HUES6 (cell line): ENCODE measurements around the gene COL10A1.

Experiments
- H3K27ac ChIP-seq: 2 replicates; pipeline ENCODE4 v1.7.0; 2013; ENCODE audit warnings: low read depth, mild to moderate bottlenecking, low read length, inconsistent platforms
- H3K27me3 ChIP-seq: 2 replicates; pipeline ENCODE4 v1.6.1; 2013; ENCODE audit warnings: low read length; ENCODE audit not compliant: control insufficient read depth, insufficient read depth
- H3K36me3 ChIP-seq: 2 replicates; pipeline ENCODE4 v1.6.1; 2013; ENCODE audit warnings: low read length; ENCODE audit not compliant: control insufficient read depth, insufficient read depth
- H3K4me1 ChIP-seq: 2 replicates; pipeline ENCODE4 v1.6.1; 2013; ENCODE audit warnings: low read length; ENCODE audit not compliant: control insufficient read depth, insufficient read depth
- H3K4me3 ChIP-seq: 2 replicates; pipeline ENCODE4 v1.5.1; 2013; ENCODE audit warnings: low read depth, low read length
- H3K9ac ChIP-seq: one replicate; pipeline ENCODE4 v1.6.1; 2013; ENCODE audit warnings: mild to moderate bottlenecking, low read length
- H3K9me3 ChIP-seq: 2 replicates; pipeline ENCODE4 v1.6.1; 2013; ENCODE audit warnings: low read depth, low read length; ENCODE audit not compliant: control insufficient read depth, insufficient read depth

Gene COL10A1

DNA sequence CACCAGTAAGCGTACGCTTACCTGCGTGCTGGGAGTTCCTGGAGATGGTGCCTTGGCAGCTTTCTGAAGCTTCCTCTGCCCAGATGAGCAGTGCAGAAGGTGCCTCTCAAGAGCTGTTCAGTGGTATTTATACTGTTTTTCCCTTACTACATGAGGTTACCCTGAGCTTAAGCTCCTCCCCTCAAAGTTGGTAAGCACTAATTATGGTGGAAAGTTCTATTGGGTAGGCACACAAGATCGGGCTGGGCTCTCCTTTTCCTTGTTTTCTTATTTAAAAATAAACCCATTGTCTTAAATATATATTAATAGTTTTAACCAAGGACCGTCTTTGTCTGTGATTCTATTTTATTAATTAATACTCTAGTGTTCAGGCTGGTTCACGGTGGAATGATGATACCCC is at the start of gene COL10A1:
Gene COL10A1 (minus strand): TSS at position 101 of the 400 bp plus-strand sequence. CDS start 640 bp downstream, outside the sequence.
- H3K36me3 ChIP-seq, result no peaks in the 10 kb centered on the region
- H3K9me3 ChIP-seq, result no peaks in the 10 kb centered on the region
- no peaks in the 10 kb centered on the region for H3K4me1 ChIP-seq
- H3K27me3 ChIP-seq, result no peaks in the 10 kb centered on the region
- H3K4me3 ChIP-seq, result no peak within 1 kb of the TSS
- H3K9ac ChIP-seq, result no peak within 1 kb of the TSS
- no peak within 1 kb of the TSS for H3K27ac ChIP-seq

DNA sequence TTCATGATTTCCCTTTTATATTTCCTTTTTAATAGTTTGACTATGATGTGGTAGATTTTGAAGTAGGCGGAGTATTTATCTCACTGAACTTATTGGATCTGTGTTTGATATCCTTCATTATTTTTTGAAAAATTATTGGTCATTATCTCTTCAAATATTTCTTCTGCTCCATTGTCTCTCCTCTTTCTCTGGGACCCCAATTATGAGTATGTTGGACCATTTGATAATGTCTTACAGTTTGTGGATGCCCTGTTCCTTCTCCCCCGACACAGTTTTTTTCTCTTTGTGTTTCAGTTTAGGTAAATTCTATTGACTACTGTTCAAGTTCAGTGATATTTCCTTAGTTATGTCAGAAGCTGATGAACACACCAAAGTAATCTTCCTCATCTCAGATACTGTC is 49.4 kb upstream of the COL10A1 start:
- Histone ChIP-seq H3K4me3 (no peak overlapping the region), H3K27me3 (no peaks in the 10 kb centered on the region), H3K4me1 (no peaks in the 10 kb centered on the region), H3K27ac (no peak overlapping the region), H3K9me3 (peaks cover 10% of the 10 kb centered on the region; the same call in 1 of the 2 replicates), H3K36me3 (no peaks in the 10 kb centered on the region), H3K9ac (no peak overlapping the region)

DNA sequence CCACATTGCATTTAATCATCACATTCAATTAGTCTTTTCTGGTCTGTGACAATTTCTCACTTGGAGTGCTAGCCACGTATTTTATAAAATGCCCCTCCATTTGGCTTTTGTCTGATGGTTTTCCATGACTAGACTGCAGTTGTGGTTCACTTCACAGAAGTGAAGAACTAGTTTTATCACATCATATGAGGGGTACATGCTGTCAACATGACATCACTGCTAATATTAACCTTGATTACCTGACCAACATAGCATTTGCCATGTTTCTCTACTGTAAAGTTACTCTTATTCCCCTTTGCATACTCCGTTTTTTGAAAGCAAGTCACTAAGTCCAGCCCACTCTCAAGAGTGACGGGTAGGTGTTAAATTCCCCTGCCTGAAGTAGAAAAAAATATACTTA is 48.0 kb upstream of the COL10A1 start:
- Histone ChIP-seq H3K27ac (no peak overlapping the region), H3K27me3 (no peaks in the 10 kb centered on the region)

DNA sequence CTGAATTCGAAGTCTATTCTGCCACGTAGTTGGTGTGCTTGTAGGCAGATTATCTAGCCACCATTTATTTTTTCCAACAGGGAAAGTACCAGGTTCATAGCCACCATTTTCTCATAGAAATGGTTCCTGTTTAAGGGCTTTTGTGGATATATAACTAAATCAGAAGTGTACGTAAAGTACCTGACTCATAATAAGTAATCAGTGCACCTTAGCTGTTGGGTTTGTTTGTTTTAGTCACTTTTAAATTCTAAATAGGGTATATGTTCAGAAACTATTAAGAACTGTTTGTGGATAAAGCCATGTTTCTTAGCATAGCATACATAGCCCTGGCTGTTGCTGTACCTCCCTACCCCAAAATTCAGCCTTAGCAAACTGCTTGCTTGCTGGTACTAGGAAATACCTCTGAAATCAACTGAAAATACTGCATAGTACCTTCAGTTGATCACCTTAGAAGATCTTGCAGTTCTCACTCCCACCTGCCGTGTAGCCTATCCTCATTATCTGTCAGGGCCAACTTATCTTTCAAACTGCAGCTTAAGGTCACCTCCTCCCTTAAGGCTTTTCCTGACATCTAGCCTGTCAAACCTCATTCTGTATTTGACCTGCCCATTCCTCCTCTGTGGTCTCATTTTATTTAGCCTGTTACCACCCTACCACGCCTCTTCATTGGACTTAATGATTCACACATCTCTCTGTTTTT is 44.6 kb upstream of the COL10A1 start:
- Histone ChIP-seq H3K4me1 (no peaks in the 10 kb centered on the region), H3K36me3 (no peaks in the 10 kb centered on the region), H3K27ac (no peak overlapping the region), H3K27me3 (no peaks in the 10 kb centered on the region), H3K4me3 (no peak overlapping the region), H3K9me3 (peaks cover 4% of the 10 kb centered on the region; the same call in 1 of the 2 replicates), H3K9ac (no peak overlapping the region)

More for the DNA sequence above, 48.0 kb upstream of the COL10A1 start:
- Histone ChIP-seq H3K36me3 (no peaks in the 10 kb centered on the region), H3K9ac (no peak overlapping the region), H3K4me1 (no peaks in the 10 kb centered on the region), H3K9me3 (peaks cover 10% of the 10 kb centered on the region; the same call in 1 of the 2 replicates), H3K4me3 (no peak overlapping the region)

DNA sequence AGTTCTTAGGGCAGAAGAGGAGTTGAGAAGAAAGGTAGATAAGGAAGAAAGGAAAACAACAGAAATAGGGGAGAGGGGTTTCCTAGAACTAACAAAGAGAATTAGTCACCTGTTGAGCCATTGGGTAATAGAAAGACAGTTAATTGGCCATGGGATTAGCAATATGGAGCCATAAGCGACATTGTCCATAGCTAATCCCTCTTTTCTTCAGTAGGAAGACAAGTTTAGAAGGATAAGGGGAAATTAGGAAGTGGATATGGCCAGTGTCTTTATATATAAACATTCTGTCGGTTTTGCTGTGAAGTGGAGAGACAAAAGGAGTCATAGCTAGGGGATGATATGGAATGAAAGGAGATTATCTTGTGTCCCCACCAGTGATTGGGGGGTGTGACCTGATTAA is 43.9 kb upstream of the COL10A1 start:
- no peaks in the 10 kb centered on the region for H3K27me3 ChIP-seq
- no peak overlapping the region for H3K27ac ChIP-seq
- H3K9ac ChIP-seq, result no peak overlapping the region
- H3K9me3 ChIP-seq, result no peaks in the 10 kb centered on the region
- H3K4me1 ChIP-seq, result no peaks in the 10 kb centered on the region
- no peaks in the 10 kb centered on the region for H3K36me3 ChIP-seq
- H3K4me3 ChIP-seq, result no peak overlapping the region

DNA sequence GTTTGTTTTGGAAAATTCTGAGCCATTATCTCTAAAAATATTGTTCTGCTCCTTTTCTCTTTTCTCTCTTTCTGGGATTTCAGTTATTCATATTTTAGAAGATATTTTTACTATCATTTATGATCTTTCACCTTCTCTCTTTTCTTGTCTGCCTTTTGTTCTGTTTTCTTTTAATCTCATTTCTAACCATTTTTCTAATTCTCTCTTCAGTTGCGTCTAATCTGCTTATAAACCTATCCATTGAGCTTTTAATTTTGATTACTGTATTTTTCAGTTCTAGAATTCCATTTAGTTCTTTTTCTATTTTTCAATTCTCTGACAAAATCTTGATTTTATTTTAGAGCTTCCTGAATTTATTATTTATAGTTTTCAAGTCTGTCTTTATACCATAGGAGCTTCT is 42.2 kb upstream of the COL10A1 start:
- Histone ChIP-seq H3K27me3 (no peaks in the 10 kb centered on the region), H3K4me3 (no peak overlapping the region), H3K36me3 (no peaks in the 10 kb centered on the region), H3K9ac (no peak overlapping the region), H3K4me1 (no peaks in the 10 kb centered on the region), H3K27ac (no peak overlapping the region), H3K9me3 (no peaks in the 10 kb centered on the region)

DNA sequence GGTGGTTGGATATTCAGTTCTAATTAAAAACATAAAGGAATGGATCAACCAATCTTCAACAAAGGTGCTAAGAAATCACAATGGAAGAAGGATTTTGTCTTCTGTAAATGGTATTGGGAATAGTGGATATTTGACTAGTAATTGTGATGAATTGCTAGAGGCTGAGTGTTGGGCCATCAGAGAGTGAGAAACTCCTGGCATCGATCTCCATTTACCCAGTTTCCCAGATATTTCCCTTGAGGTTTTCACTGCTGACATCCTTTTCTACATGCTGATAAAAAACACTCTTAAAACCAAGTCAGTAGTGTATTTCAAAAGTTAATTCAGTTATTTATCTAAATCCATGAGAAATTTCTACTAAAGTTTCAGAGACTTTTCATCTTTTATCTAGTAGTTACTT is 40.4 kb upstream of the COL10A1 start:
- H3K36me3 ChIP-seq, result no peaks in the 10 kb centered on the region
- no peak overlapping the region for H3K27ac ChIP-seq
- H3K4me3 ChIP-seq, result no peak overlapping the region
- no peaks in the 10 kb centered on the region for H3K9me3 ChIP-seq
- no peaks in the 10 kb centered on the region for H3K27me3 ChIP-seq
- no peak overlapping the region for H3K9ac ChIP-seq
- H3K4me1 ChIP-seq, result no peaks in the 10 kb centered on the region

DNA sequence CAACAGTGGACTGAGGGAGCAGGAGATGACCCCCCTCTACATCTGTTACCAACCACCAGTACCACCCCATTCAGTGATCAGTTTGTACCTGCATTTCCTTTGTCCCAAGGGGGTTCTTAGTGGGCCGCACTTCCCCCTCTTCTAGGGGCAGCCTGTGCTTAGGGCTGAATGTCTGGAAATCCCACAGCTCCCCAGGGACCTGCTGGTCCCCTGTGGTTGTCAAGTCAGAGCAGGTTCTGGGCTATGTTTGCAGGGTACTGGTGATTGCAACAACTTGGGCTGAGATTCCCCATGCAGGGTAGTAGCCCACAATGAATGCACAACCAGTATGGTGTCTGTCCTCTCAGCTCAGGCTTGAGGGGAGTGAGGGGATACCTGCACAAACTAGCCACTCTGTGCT is 39.7 kb upstream of the COL10A1 start:
- H3K36me3 ChIP-seq, result no peaks in the 10 kb centered on the region
- no peaks in the 10 kb centered on the region for H3K27me3 ChIP-seq
- H3K9me3 ChIP-seq, result no peaks in the 10 kb centered on the region
- H3K27ac ChIP-seq, result no peak overlapping the region
- H3K4me3 ChIP-seq, result no peak overlapping the region
- H3K9ac ChIP-seq, result no peak overlapping the region
- H3K4me1 ChIP-seq, result no peaks in the 10 kb centered on the region

DNA sequence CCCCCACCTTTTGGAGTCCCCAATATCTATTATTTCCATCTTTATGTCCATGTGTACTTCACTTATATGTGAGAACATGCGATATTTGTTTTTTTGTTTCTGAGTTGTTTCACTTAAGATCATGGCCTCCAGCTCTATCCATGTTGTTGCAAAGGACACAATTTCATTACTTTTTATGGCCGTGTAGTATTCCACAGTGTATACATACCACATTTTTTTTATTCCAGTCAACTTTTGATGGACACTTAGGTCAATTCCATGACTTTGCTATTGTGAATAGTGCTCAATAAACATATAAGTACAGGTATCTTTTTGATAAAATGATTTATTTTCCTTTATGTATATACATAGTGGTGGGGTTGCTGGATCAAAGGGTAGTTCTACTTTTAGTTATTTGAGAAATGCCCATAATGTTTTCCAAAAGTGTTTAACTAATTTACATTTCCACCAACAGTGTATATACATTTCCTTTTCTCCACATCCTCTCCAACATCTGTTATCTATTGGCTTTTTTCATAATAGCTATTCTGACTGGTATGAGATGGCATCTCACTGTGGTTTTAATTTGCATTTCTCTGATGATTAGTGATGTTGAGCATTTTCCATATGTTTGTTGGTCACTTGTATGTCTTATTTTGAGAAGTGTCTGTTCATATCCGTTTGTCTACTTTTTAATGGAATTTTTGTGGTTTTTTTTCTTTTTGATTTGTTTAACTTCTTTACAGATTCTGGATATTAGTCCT is 34.0 kb upstream of the COL10A1 start:
- H3K4me1 ChIP-seq, result peaks cover 6% of the 10 kb centered on the region; the same call in 1 of the 2 replicates
- H3K36me3 ChIP-seq, result no peaks in the 10 kb centered on the region; the same call in 1 of the 2 replicates
- H3K9ac ChIP-seq, result no peak overlapping the region
- no peak overlapping the region for H3K4me3 ChIP-seq
- no peaks in the 10 kb centered on the region for H3K27me3 ChIP-seq
- no peak overlapping the region for H3K27ac ChIP-seq
- H3K9me3 ChIP-seq, result no peaks in the 10 kb centered on the region

DNA sequence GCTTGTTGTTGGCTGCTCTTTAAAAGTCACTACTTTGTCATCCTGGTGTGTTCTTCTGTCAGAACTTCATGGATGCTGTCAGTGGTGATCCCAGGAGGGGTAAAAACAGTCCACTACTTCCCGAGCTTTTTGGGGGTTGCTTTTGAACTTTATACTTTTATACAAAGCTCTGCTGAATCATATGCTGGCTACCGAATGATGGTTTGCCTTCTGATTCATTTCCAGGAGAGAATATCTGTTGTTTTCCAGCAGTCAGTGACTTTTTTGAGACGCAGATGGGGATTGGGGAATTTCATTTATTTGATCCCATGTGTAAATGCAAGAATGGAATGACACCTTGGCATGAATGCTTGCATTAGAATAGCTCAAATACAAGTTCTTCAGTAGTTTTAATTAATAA is 32.7 kb upstream of the COL10A1 start:
- no peak overlapping the region for H3K4me3 ChIP-seq
- no peak overlapping the region for H3K9ac ChIP-seq
- H3K27ac ChIP-seq, result no peak overlapping the region
- no peaks in the 10 kb centered on the region; the same call in 1 of the 2 replicates for H3K36me3 ChIP-seq
- H3K4me1 ChIP-seq, result peaks cover 6% of the 10 kb centered on the region; the same call in 1 of the 2 replicates
- no peaks in the 10 kb centered on the region for H3K9me3 ChIP-seq
- H3K27me3 ChIP-seq, result no peaks in the 10 kb centered on the region

DNA sequence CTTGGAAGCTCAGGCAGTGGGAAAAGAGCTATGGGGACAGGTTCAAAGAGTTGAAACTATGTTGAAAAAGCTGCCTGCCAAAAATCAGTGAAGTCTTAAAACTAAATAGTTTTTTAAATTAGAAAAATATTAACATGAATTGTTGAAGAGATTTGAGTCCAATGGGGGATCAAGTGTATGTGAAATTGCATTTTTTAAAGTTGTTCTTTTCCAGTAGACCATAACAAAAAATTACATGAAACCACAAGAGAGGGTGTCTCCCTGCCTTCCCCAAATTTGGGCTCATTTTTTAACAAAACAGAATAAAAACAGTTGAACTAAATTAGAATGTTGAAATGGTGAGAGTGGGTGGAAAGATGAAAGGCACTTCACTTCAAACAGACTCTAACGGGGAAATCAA is 31.5 kb upstream of the COL10A1 start:
- H3K27ac ChIP-seq, result no peak overlapping the region
- H3K27me3 ChIP-seq, result no peaks in the 10 kb centered on the region
- H3K9ac ChIP-seq, result no peak overlapping the region

More for the DNA sequence above, 31.5 kb upstream of the COL10A1 start:
- H3K4me3 ChIP-seq, result no peak overlapping the region
- no peaks in the 10 kb centered on the region; the same call in 1 of the 2 replicates for H3K36me3 ChIP-seq
- H3K4me1 ChIP-seq, result peaks cover 6% of the 10 kb centered on the region; the same call in 1 of the 2 replicates
- no peaks in the 10 kb centered on the region for H3K9me3 ChIP-seq
